CD14-positive monocyte (primary cell): Measurements from ENCODE around the gene NPPA. TPM values are rescaled to one million over a fixed set of nuclear protein-coding genes. Genes with fewer than 3 reads are reported as not detected.

Experiments used
- DNase-seq, 3 donors: peaks; one replicate each; pipeline ENCODE4 v3.0.0-alpha.2; 2011 to 2022
- H2AFZ ChIP-seq: 2 replicates; pipeline ENCODE4 v1.6.0; 2012; ENCODE audit warnings: mild to moderate bottlenecking, low read depth, low read length, inconsistent platforms; ENCODE audit not compliant: insufficient read depth, poor library complexity, severe bottlenecking
- H3K27ac ChIP-seq, 2 donors: 1 replicate in 1 of 2; 2 replicates in 1 of 2; pipeline ENCODE4 v1.5.1; 2012 to 2013; ENCODE audit warnings: low read length in 2 of 2, control low read depth in 1 of 2, inconsistent platforms in 1 of 2, low read depth in 1 of 2, mild to moderate bottlenecking in 1 of 2
- H3K27me3 ChIP-seq, 2 donors: one replicate each; pipeline versions ENCODE4 v1.6.0 to v1.6.1; 2011 to 2013; ENCODE audit warnings: low read length in 2 of 2; ENCODE audit not compliant: control insufficient read depth in 2 of 2, insufficient read depth in 2 of 2
- H3K36me3 ChIP-seq, 2 donors: replicated peaks in 1 of 2; 1 replicate in 1 of 2; 2 replicates in 1 of 2; pipeline versions ENCODE4 v1.5.1 to v1.6.1; 2012 to 2013; ENCODE audit warnings: low read length in 2 of 2, control low read depth in 1 of 2, inconsistent platforms in 1 of 2, mild to moderate bottlenecking in 1 of 2; ENCODE audit not compliant: insufficient read depth in 2 of 2, control insufficient read depth in 1 of 2
- H3K4me1 ChIP-seq, 2 donors: 1 replicate in 1 of 2; 2 replicates in 1 of 2; pipeline versions ENCODE4 v1.5.1 to v1.6.1; 2012 to 2013; ENCODE audit warnings: low read length in 2 of 2, control low read depth in 1 of 2, inconsistent platforms in 1 of 2, mild to moderate bottlenecking in 1 of 2, moderate library complexity in 1 of 2; ENCODE audit not compliant: insufficient read depth in 2 of 2, control insufficient read depth in 1 of 2
- H3K4me2 ChIP-seq: replicated peaks from 2 replicates; pipeline ENCODE3; 2012; ENCODE audit warnings: low read length, moderate library complexity, mild to moderate bottlenecking; ENCODE audit not compliant: poor library complexity, severe bottlenecking; ENCODE audit errors: extremely low read depth
- H3K4me3 ChIP-seq, 3 experiments: fragments of 200-600 bp in 1 of 3; sonication (generic) in 1 of 3; replicated peaks in 1 of 3; 1 replicate in 2 of 3; 2 replicates in 1 of 3; pipeline ENCODE4 v1.5.1; 2011 to 2013; ENCODE audit warnings: low read length in 3 of 3, mild to moderate bottlenecking in 3 of 3, control low read depth in 2 of 3, low read depth in 2 of 3, inconsistent platforms in 1 of 3, moderate library complexity in 1 of 3
- H3K79me2 ChIP-seq: 2 replicates; pipeline ENCODE4 v1.6.0; 2012; ENCODE audit warnings: mild to moderate bottlenecking, control low read depth, inconsistent platforms, low read length, moderate library complexity; ENCODE audit not compliant: insufficient read depth
- H3K9ac ChIP-seq: 2 replicates; pipeline ENCODE4 v1.6.0; 2017; ENCODE audit warnings: low read length, mild to moderate bottlenecking; ENCODE audit not compliant: insufficient read depth, poor library complexity, severe bottlenecking
- H3K9me3 ChIP-seq, 2 donors: replicated peaks in 1 of 2; 1 replicate in 1 of 2; 2 replicates in 1 of 2; pipeline versions ENCODE4 v1.5.1 to v1.6.1; 2012 to 2013; ENCODE audit warnings: low read length in 2 of 2, control low read depth in 1 of 2; ENCODE audit not compliant: control insufficient read depth in 1 of 2, insufficient read depth in 1 of 2
- H4K20me1 ChIP-seq: 2 replicates; pipeline ENCODE4 v1.6.0; 2012; ENCODE audit warnings: mild to moderate bottlenecking, low read length, control low read depth, moderate library complexity; ENCODE audit not compliant: insufficient read depth
- H3K27ac Mint-ChIP-seq, 7 donors: one replicate each; pipeline ENCODE4 v1.8.0; 2020; ENCODE audit warnings: mild to moderate bottlenecking in 7 of 7, mixed read lengths in 7 of 7, moderate library complexity in 6 of 7, inconsistent platforms in 2 of 7
- H3K27me3 Mint-ChIP-seq, 3 donors: one replicate each; pipeline ENCODE4 v1.8.0; 2021 to 2022; ENCODE audit warnings: low read depth in 3 of 3, mild to moderate bottlenecking in 3 of 3, mixed read lengths in 3 of 3, moderate library complexity in 3 of 3, inconsistent platforms in 1 of 3
- H3K36me3 Mint-ChIP-seq, 2 donors: one replicate each; pipeline ENCODE4 v1.8.0; 2020; ENCODE audit warnings: mixed read lengths in 2 of 2, inconsistent platforms in 1 of 2, mild to moderate bottlenecking in 1 of 2
- H3K4me1 Mint-ChIP-seq: one replicate; pipeline ENCODE4 v1.8.0; 2020; ENCODE audit warnings: mild to moderate bottlenecking, mixed read lengths
- H3K4me3 Mint-ChIP-seq, 2 donors: one replicate each; pipeline ENCODE4 v1.8.0; 2020; ENCODE audit warnings: mild to moderate bottlenecking in 2 of 2, mixed read lengths in 2 of 2, moderate library complexity in 1 of 2
- H3K9me3 Mint-ChIP-seq, 7 donors: one replicate each; pipeline ENCODE4 v1.8.0; 2020 to 2022; ENCODE audit warnings: mixed read lengths in 7 of 7, mild to moderate bottlenecking in 6 of 7, moderate library complexity in 6 of 7, inconsistent platforms in 2 of 7
- CTCF ChIP-seq: fragments of 200-600 bp; IDR thresholded peaks from one replicate; pipeline ENCODE4 v1.8.0; 2022; ENCODE audit warnings: antibody characterized with exemption, mild to moderate bottlenecking
- WGBS: methylation state at CpG from one replicate; pipeline ENCODE4 v1.1.5; 2013; ENCODE audit warnings: missing lambda C conversion rate; ENCODE audit not compliant: insufficient coverage; 5-methylcytosine and 5-hydroxymethylcytosine counted together
- intact Hi-C, 2 donors: fragments of 100-400 bp; cut with micrococcal nuclease; formaldehyde crosslinking; loops; one replicate each; pipeline versions ENCODE4 v1.15.0 to v1.15.1; 2023
- polyA plus RNA-seq, 3 donors: library from polyadenylated mRNA; depleted of rRNA in 1 of 3; unstranded in 2 of 3; stranded (reverse) in 1 of 3; fragments of 300-500 nt in 2 of 3; fragments of >200 nt in 1 of 3; fragmentation: Illumina TruSeq in 2 of 3; gene quantifications; 1 replicate in 2 of 3; 2 replicates in 1 of 3; pipeline ENCODE4 v1.2.3, GENCODE V29; 2012 to 2021

Gene NPPA
- polyA plus RNA-seq, 3 donors = not detected

GRCh38 chr1:11877074-11877473 is 29.5 kb upstream of the NPPA start:
- DNase-seq = no peak
- Mint-ChIP-seq H3K4me3 (no peak overlapping the region), H3K27me3 (peaks cover 2 to 8% (median 4%) of the 10 kb centered on the region in 3 donors), H3K27ac (no peak overlapping the region), H3K4me1 (no peaks in the 10 kb centered on the region), H3K36me3 (no peaks in the 10 kb centered on the region), H3K9me3 (no peaks in the 10 kb centered on the region)
- H3K79me2 ChIP-seq = no peaks in the 10 kb centered on the region
- H3K4me2 ChIP-seq = no peak overlapping the region
- no peaks in the 10 kb centered on the region for H3K27me3 ChIP-seq
- no peaks in the 10 kb centered on the region for H3K9me3 ChIP-seq
- H4K20me1 ChIP-seq = no peaks in the 10 kb centered on the region
- no peak overlapping the region for H3K9ac ChIP-seq
- TF ChIP-seq CTCF = no peak
- no peak overlapping the region for H2AFZ ChIP-seq
- 90% methylated on average over 2 of the region's 6 CpGs for WGBS
- H3K36me3 ChIP-seq = no peaks in the 10 kb centered on the region
- H3K27ac ChIP-seq = no peak overlapping the region
- H3K4me1 ChIP-seq = no peaks in the 10 kb centered on the region
- H3K4me3 ChIP-seq = no peak overlapping the region
- intact Hi-C loops = no loop called here

GRCh38 chr1:11875094-11875493 is 27.5 kb upstream of the NPPA start:
- TF ChIP-seq CTCF = no peak
- Mint-ChIP-seq H3K9me3 (no peaks in the 10 kb centered on the region), H3K4me3 (no peak overlapping the region), H3K36me3 (no peaks in the 10 kb centered on the region), H3K4me1 (no peaks in the 10 kb centered on the region), H3K27ac (no peak overlapping the region), H3K27me3 (peaks cover 2 to 9% (median 9%) of the 10 kb centered on the region in 3 donors)
- H3K9ac ChIP-seq = no peak overlapping the region
- no peaks in the 10 kb centered on the region for H3K79me2 ChIP-seq
- H3K4me2 ChIP-seq = no peak overlapping the region
- no peaks in the 10 kb centered on the region for H3K4me1 ChIP-seq
- H4K20me1 ChIP-seq = no peaks in the 10 kb centered on the region
- H3K27me3 ChIP-seq = no peaks in the 10 kb centered on the region
- H3K36me3 ChIP-seq = no peaks in the 10 kb centered on the region
- no peak overlapping the region for H3K4me3 ChIP-seq
- H2AFZ ChIP-seq = no peak overlapping the region
- H3K27ac ChIP-seq = no peak overlapping the region
- intact Hi-C loops = no loop called here
- 91% methylated on average over 9 of the region's 10 CpGs for WGBS
- H3K9me3 ChIP-seq = no peaks in the 10 kb centered on the region
- no peak for DNase-seq
